EL (cell line): Measurements from ENCODE around the gene MAP3K4.

Source experiments
- DNase-seq: peaks from one replicate; pipeline ENCODE4 v3.0.0-alpha.2; 2016

The MAP3K4 gene

DNA sequence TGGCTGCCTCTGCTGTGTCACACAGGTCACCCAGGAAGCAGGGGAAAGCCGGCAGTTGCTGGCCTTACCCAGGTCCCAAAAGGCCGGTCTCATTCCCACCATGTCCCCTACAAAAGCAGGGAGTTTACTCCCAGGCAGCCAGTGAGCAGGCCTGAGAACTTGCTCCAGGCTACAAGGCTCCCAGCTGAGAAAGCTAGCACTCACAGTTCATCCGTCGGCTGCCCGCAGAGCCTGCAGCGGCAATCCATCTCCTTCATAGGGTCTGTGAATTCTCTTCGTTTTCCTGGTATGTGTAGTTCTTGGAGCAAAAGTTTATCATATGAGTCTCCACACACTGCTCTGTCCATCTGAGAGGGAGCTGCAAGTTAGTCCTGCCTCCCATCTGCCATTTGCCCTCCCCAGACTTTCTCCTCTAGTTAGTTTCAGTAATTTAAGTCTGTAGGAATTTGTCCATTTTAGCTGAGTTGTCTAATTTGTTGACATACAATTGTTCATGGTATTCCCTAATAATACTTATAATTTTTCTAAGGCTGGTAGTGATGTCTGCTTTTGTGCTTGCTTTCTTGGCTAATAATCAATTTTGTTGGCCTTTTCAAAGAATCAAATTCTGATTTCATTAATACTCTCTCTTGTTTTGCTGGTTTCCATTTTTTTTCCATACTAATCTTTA, 135.6 kb downstream of the MAP3K4 start:
- DNase-seq: no peak

DNA sequence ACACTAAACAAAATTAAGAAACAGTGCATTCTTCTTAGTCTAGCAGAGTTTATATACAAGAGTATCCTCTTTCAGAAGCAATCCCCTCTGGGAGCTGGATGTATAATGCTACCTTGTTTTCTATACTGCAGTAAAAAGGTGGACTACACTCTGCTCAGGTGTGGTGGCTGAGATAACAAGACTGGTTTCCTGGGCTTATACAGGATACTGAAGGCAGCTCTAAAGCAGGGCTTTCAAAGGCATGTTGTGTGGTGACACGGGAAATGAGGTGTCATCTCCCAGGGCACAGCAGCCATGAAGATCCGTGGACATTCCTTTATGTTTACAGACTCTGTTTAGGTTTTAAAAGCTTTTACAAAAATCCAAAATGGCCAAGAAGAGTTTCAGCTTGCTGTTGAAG, 136.7 kb downstream of the MAP3K4 start:
- no peak for DNase-seq

DNA sequence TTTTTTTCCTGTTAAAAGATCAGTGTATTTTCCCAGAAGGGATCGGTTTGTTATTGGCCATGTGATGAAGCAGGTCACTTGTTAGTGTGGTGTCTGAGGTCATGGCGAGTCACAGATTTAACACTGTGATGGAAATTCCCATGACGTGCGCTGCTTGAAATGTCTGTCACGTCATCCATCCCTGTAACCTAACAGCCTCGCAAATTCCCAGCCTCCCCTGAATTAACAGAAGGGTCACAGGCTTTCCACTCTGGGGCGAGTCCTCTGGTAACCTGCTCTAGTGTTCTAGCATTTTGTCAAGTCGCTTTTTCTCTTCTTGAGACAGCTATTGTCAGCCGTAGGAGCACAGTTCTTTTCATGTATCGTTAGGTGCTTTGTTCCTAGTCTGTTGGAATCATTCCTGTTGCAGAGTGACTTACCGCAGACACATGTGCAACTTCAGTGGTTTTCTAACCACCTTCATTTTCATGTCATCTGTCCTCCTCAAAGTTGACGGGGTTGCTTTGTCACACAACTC, 137.2 kb downstream of the MAP3K4 start:
- peak; percentile 86 for DNase-seq

DNA sequence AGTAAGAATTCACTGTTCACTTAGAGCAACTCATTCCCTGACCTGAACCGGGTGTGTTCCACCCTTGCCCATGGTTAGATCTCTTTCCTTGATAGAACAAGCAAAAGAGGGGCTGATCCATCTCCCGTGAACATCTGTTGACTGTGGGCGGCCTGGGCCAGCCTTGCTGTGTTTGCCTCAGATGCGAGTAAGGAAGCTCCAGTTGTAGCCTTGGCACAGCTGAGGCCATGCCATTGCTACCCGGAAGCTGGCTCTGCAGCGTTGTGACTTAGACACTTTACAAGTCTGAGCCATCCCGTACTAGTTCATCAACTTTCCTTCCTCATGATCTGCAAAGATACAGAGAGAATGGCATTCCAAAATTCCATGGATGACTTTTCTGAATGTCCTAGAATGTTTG, 139.0 kb downstream of the MAP3K4 start:
- no peak for DNase-seq

DNA sequence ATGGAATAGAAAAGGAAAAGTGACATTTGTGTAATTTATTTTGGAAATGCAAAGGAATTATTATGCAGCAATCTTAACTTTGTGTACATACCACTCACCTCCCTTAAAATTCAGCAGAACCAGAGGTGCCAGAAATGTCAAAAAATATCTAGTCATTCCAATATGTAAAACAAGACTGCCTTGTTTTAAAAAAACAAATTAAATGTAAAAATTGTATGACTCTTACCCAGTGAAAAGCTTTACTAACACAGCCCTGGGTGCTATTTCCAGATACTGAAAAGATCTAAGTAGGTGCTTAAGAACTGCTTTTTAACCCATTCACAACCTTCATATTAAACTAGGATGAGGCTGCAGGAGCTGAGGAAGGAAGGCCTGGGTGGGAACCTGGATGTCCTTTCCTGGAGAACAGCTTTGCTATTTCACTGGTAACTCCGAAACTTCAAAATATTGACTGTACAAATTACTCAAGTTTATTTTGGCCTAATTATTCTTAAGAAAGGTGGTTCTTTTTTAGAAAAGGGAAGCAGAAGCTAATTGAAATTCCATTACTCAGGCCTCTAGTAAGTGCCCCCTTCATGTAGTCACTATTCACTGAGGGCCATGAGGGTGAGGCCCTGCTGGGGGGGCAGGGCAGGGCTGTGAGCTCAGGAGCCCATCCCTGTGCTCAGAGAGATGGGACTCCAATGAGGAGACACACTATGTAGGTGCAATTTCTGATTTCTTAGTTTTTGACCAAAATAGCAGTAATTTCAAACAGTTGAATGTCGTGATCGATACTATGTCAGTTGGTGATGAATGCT, 139.6 kb downstream of the MAP3K4 start:
- DNase-seq: no peak

DNA sequence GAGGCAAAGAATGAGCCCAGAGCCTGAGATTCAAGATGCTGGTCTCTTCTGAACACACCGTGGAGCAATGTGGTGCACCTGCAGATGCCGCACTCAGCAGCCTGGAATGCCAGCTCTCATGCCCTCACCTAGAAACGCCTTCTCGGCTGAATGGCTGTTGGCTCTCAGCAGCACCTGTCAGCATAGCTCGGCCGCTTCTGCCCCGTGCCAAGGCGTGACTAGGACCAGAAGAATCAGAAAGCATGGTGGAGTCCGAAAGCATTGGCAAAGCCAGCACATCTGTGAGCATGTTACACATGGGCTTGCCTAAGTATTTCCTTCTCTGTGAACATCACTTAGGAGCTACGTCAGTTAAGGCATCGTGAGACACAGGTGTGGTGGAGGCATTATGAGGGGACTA, 140.8 kb downstream of the MAP3K4 start:
- no peak for DNase-seq

DNA sequence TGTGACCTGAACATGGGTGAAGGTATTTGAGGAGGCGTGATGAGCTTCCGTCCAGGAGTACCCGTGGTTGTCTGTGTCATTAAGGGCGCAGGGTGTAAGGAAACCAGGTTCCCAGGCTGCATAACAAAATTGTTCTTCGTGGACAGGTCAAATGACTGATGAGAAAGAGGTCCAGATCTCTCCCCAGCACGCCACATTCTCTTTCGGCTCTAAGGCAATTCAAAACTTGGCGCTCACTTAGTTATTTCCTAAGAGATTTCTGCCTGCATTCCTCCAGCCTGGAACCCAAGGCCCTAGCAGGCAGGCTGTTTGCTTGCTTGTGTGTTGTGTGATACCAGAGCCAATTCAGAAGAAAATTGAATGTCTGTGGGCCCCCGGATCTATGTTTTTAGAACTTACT, 142.4 kb downstream of the MAP3K4 start:
- DNase-seq: no peak

DNA sequence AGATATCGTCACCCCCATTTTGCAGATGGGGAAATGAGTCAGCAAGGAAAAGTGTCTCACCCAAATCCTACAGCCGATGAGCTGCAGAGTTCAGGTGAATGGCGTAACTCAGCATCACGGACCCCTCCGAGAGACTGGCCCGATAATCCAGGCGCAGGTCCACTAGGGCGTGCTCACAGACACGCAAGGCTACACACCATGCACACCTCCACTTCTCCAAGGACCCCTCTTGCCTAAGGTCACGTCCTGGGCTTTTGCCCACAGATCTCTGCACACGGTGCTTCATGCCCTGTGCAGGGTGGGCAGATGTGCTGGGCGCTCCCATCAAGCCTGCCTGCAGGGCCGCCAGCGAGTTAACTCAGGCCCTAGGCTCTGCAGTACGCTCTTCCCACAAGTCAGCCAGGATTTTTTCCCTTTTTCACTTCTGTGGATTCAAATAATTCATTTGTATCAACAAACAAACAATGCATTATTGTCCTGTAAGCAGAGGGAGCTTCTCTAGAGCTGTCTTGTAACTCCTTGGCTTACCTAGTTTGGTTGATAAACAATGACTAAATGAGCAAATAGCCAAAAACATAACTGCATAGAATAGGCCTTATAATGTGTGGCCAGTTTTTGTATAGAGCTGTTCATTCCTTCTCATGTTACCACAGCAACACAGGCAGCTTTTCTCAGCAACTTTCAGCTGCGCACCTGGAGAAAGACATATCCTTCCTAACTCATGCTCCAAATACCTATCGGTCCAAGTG, 143.2 kb downstream of the MAP3K4 start:
- no peak for DNase-seq

DNA sequence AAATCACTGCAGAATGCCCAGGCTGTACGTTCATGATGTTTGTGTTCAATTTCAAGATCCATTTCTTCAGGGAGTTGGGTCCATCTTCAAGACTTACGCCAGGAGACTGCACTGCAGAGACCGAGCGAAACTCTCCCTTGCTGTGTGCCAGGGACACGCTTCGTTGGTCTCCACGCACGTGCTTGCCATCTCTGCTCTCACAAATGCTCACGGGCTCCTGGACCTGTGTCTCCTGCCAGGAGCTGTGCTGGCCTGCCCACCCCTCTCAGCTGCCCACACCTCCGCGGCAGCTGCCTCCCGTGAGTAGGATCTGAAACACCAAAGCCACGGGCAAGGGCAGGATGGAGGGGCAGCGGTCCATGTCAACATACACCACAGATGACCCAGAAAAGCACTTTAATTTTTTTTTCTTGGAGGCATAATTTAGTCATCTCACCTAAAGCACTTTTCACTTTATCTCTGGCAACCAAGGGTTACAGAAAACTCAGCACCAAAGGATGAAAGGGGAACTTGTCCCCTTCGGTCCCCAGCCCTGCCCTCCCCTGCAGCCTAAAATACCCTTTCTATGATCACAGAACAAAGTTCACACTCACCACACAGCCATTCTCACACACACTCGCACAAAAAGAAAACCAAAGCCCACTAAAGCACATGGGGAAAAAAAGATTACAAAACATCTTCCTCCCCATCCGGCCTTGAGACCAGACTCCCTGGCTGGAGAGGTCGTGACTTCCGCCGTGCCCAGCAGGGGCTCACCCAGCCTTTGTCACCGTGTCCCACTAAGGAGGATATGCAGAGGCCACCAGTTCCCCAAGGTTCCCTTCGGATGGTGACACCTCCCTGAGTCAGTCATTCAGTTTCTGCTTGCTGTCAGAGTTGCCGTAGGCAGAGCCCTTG, 144.4 kb downstream of the MAP3K4 start:
- DNase-seq: no peak

DNA sequence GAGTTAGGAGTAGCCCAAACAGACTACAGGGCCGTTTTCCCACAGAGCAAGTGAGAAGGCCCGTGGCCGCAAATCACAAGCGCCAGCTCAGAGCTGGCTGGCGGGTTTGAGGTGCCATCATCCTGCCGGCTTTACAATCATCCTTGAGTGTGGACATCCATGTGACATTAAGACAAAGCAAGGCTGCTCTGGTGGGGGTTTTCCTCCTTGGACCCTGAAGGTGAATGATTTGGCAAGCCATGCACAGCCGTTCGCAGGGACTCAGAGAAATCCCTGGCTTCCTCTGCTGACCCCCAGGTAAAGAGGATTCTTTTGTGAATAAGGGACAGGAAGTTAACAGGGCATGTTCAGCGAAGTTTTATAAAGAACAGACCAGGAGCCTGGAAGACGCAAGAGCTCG, 145.1 kb downstream of the MAP3K4 start:
- DNase-seq: no peak

DNA sequence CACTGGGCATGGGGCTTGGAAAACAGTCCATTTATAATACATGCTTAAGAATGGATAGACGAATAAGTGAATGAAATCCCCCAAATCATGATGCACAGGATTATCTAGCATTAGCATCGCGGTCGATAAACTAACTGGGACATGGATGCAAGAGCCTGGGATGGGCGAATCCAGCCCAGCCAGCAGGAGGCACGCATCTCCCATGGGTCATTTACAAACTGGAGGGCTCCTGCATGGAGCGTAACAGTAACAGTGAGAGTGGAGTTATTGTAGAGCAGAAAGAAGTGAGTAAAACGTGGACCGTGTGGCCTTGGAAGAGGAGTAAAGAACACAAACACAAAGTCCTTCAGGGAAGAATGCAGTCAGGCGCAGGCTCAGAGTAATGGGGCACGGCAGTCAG, 145.8 kb downstream of the MAP3K4 start:
- DNase-seq: no peak

DNA sequence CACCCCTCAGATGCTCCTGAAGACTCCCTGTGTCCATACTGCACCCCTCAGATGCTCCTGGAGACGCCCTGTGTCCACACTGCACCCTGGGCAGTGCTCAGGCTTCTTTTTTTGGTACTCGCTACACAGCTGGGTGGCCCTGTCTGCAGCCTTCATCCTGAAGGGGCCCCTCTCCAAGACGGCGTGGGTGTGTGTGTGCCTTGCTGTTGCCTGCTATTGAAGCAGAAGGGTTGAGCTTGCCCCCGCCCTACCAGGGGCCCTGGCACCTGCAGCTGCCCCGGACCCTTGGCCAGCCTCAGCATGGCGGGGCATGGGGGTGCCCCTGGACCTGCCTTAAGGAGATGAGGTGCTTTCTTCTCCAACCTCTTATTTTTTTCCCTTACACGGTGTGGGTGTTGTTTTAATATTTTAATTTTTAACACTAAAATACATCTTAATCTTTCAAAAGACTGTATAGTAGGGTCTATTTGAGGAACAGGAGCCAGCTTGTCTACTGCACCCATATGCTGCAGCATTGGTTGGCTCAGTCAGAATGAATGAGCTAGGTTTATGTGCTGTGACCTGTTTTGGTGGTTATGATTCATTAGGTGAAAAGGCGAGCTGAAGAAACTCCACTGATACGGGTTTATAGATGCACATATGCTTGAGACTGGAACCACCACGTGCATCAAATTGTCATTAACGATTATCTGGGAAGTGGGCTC, 146.4 kb downstream of the MAP3K4 start:
- DNase-seq: peak; percentile 13

DNA sequence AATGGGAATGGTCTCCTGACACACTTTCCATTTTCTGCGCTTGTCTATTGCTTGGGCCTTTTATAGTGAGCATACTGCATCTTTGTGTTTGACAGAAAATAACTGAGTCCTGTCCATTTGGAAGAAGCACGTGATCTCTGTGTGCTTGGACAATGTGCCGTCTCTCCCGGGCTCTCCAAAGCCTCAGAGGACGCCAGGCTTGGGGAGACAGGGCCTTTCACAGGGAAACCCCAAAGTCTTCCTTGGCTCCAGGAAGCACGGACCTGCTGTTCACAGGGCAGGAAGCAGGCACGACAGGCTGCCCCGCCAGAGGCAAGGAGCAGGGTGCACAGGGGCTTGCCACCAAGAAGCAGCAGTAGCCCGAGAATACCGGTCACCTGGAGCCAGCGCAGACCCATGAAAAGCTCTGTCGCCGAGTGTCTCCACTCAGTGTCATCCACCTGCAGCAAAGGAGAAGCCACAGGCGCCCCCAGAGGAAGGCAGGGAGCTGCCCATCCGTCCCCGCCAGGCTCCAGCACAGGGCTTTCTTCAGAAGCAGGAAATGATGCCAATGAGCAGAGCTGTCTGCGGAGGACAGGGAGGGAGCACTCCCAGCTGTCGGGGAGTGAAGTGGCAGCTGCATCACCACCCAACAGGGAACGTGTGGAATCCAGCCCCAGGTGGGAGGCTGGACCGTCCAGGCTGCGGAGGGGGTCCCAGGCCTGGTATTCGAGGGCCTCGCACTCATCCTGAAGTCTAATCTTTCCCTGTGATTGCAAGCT, 147.2 kb downstream of the MAP3K4 start:
- DNase-seq: no peak

DNA sequence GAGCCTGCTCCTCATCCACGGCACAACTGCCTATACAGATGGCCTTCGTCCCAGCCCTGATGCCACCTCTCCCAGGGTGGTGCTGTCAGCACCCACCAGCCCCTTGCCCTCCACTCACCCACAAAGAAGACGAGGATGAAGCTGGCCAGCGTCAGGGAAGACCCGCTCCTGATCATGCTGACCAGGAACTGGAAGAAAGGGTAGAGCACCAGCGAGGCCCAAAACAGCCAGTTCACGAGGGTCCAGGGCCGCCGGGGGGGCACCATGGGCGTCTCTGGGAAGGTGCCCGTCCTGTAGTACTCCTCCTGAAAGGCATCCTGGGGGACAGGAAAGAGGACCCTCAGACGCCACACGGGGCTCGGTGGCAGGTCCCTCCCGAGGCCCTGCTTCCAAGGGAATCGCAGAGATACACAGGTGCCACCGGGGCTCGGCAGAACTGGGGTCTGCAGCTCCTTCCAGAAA, 147.8 kb downstream of the MAP3K4 start:
- DNase-seq: no peak

DNA sequence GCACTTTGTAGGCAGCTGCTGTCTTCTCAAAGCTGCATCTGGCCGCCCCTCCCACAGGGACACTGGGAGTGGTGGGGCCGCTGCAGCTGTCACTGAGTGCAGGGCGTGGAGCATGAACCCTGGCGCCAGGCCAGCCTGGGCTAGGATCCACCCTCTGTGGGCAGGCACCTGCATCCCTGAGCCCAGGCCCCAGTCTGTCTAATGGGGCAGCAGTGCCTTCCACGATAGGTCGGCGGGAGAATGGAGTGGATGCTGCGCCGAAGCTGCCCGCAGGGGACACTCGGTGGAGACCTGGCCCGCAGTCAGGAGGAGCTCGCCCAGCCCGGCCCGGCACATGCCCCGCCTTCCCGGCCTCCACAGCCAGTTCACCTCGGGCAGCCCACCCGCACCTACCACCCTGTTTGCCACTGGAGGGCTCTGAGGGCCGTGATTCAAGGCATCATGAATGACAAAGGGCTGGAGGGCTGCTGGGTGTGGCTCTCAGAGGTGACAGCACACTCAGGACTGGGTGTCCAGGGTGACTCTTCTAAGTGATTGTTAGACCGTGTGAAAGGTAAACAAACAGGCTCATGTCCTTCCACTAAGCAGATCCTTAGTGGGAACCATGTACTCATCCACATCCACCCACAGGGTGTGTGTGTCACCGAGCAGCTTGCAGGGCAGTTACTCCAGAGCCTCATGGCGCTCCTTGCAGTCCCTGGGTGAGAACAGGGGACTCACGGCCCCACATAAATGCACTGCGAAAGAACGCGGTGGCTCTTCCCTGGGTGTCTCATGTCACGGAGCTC, 148.4 kb downstream of the MAP3K4 start:
- no peak for DNase-seq

DNA sequence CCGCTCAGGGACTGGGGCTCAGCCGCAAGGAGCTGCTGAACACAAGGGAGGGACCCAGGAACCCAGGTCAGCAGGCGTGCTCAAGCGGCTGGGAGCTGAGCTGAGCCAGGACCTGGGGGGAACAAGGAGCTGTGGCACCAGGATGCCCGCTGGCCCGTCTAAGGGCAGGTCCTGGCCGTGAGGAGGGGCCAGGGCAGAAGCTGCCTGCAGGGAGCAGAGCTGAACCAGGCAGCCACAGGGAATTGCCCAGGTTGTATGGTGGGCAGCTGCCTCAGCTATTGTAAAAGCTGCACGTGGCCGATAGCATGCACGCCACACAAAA, 148.9 kb downstream of the MAP3K4 start:
- DNase-seq: no peak

DNA sequence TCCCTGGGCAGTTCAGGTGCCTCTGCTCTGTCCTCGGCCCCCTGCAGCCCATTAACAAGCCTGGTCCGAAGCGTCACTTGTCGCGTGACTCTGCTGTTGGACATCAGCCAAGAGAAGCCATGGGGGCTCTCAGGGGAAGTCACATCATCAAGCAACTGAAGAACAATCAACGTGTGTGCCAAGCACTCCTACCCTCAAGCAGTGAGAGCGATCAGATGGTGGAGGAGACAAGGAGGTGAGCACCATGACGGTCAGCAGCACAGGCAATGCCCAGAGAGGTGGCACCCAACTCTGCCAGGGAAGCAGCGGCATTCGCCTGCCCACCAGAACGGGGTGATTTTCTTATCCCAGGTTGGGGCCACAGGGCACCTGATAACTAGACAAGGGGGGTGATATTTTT, 149.6 kb downstream of the MAP3K4 start:
- no peak for DNase-seq

DNA sequence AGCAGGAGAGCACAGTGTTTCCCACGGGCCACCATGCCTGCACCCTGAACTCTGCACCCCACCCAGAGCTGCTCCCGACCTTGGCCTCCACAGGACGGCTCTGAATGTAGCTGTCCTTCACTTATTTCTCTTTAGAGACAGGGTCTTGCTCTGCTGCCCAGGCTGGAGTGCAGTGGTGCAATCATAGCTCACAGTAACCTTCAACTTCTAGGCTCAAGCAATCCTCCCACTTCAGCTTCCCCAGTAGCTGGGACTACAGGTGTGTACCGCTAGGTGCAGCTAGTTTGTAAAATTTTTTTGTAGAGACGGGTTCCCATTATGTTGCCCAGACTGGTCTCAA, 151.4 kb downstream of the MAP3K4 start:
- no peak for DNase-seq

DNA sequence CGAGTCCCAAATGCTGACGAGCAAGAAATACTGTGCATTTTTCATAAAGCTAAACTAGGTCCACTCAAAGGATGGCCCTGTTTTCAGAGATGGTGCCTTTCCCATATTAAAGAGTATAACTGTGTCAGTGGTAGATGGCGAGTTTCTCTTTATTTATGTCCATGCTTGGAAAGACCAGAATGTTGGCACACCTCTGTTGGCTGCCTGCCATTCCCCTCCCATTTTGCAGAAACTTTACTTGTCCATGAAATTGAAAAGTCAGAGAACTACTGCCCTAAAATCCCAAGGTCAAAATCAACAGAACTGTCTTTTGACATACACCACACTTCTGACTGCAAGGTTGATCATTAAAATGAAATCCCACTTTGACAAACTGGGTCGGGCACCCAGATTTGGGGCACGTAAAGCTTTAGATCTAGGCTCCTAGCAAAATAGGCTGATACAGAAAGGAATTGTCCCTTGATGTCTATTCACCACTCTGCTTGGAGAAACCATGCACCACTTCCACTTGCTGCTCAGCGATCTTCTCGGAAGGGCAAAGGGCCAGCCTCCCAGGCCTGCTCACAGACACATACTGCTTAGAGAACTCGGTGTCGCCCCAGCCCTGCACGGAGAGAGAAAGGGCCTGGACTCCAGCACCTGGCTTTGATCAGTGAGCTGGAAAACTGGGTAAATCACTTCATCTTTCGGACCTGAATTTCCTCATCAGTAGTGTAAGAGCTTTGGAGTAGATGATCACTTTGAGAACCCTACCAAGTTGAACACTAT, 152.3 kb downstream of the MAP3K4 start:
- DNase-seq: no peak

DNA sequence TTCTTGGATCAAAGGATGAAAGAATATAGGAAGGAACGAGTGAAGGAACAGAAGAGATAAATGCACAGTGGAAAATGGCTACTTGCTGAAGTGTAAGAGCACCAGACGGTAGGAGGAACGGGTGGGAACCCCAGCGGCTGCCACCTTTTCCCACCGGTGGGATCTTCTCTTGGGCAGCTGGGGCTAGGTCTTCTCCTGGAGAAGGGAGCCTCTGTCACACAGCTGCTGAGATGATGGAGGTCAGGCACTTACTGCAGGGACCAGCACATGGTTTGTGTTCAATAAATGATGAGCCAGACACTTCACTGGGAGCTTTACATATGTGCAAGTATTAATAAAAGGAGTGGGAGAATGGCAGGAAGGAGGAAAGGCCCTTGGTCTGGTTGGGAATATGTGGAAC, 158.6 kb downstream of the MAP3K4 start:
- no peak for DNase-seq
